ENCODE data around the gene CAMP.

GRCh38 chr3:48269592-48269991, 46.3 kb downstream of the CAMP start:
- no peak for TF ChIP-seq POLR2A (IDR thresholded peaks at IDR 0.05)
- TF ChIP-seq, protein P1, sequence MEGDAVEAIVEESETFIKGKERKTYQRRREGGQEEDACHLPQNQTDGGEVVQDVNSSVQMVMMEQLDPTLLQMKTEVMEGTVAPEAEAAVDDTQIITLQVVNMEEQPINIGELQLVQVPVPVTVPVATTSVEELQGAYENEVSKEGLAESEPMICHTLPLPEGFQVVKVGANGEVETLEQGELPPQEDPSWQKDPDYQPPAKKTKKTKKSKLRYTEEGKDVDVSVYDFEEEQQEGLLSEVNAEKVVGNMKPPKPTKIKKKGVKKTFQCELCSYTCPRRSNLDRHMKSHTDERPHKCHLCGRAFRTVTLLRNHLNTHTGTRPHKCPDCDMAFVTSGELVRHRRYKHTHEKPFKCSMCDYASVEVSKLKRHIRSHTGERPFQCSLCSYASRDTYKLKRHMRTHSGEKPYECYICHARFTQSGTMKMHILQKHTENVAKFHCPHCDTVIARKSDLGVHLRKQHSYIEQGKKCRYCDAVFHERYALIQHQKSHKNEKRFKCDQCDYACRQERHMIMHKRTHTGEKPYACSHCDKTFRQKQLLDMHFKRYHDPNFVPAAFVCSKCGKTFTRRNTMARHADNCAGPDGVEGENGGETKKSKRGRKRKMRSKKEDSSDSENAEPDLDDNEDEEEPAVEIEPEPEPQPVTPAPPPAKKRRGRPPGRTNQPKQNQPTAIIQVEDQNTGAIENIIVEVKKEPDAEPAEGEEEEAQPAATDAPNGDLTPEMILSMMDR (IDR thresholded peaks at IDR 0.05): no peak
